Neural cell (in vitro differentiated cells): ENCODE data around the gene OR1D5. TPM values are rescaled to one million over a fixed set of nuclear protein-coding genes. Genes with fewer than 3 reads are reported as not detected.

Source experiments
- H2AFZ ChIP-seq: fragments of 200-600, 300-800 bp; sonication (generic), shearing (Covaris generic); 2 replicates; pipeline ENCODE4 v1.6.0; 2014; ENCODE audit warnings: low read depth, mild to moderate bottlenecking, antibody characterized with exemption, low read length, moderate library complexity
- H3F3A ChIP-seq: fragments of 200-600 bp; shearing (Covaris generic); 2 replicates; pipeline ENCODE4 v1.6.1; 2016; ENCODE audit warnings: mild to moderate bottlenecking, moderate library complexity, mixed read lengths, antibody characterized with exemption, low read length; ENCODE audit not compliant: insufficient read depth, poor library complexity, severe bottlenecking
- H3K27ac ChIP-seq: fragments of 200-600, 300-800 bp; sonication (generic), shearing (Covaris generic); 2 replicates; pipeline ENCODE4 v1.5.1; 2014; ENCODE audit warnings: mild to moderate bottlenecking, low read length, moderate library complexity
- H3K27me3 ChIP-seq: fragments of 300-800, 200-600 bp; sonication (generic), shearing (Covaris generic); 2 replicates; pipeline ENCODE4 v1.6.0; 2014; ENCODE audit warnings: mild to moderate bottlenecking, low read depth, low read length, moderate library complexity; ENCODE audit not compliant: insufficient read depth
- H3K36me3 ChIP-seq: fragments of 300-800, 200-600 bp; sonication (generic), shearing (Covaris generic); 2 replicates; pipeline ENCODE4 v1.5.1; 2014; ENCODE audit warnings: mild to moderate bottlenecking, antibody characterized with exemption, low read length, moderate library complexity; ENCODE audit not compliant: insufficient read depth
- H3K4me2 ChIP-seq: fragments of 300-800, 200-600 bp; sonication (generic), shearing (Covaris generic); 2 replicates; pipeline ENCODE4 v1.6.0; 2014; ENCODE audit warnings: mild to moderate bottlenecking, low read length
- H3K4me3 ChIP-seq: fragments of 300-800, 200-600 bp; sonication (generic), shearing (Covaris generic); 2 replicates; pipeline ENCODE4 v1.5.1; 2014; ENCODE audit warnings: mild to moderate bottlenecking, low read length, moderate library complexity
- H3K79me2 ChIP-seq: fragments of 200-600 bp; shearing (Covaris generic); replicated peaks from 2 replicates; pipeline ENCODE4 v1.6.0; 2014; ENCODE audit warnings: mild to moderate bottlenecking, low read length, moderate library complexity; ENCODE audit not compliant: insufficient read depth
- H3K9ac ChIP-seq: fragments of 300-800, 200-600 bp; sonication (generic), shearing (Covaris generic); 2 replicates; pipeline ENCODE4 v1.6.1; 2016; ENCODE audit warnings: mild to moderate bottlenecking, low read length, mixed read lengths
- H3K9me2 ChIP-seq: fragments of 200-600 bp; shearing (Covaris generic); 2 replicates; pipeline ENCODE4 v1.6.1; 2016; ENCODE audit warnings: mild to moderate bottlenecking, low read length, mixed read lengths; ENCODE audit not compliant: insufficient read depth
- H3K9me3 ChIP-seq: fragments of 200-600, 300-800 bp; sonication (generic), shearing (Covaris generic); 2 replicates; pipeline ENCODE4 v1.6.1; 2016; ENCODE audit warnings: mild to moderate bottlenecking, mixed run types, low read length, moderate library complexity, mixed read lengths
- H4K20me1 ChIP-seq: fragments of 200-600 bp; shearing (Covaris generic); 2 replicates; pipeline ENCODE4 v1.6.1; 2016; ENCODE audit warnings: mild to moderate bottlenecking, mixed run types; ENCODE audit not compliant: insufficient read depth
- CTCF ChIP-seq: fragments of 450-650 bp; IDR thresholded peaks from 2 replicates; pipeline ENCODE4 v1.5.1; 2014; ENCODE audit warnings: antibody characterized with exemption, mild to moderate bottlenecking, moderate library complexity; ENCODE audit not compliant: poor library complexity, severe bottlenecking
- EP300 ChIP-seq: fragments of 450-650 bp; conservative IDR thresholded peaks from 2 replicates; pipeline ENCODE4 v1.6.1; 2014; ENCODE audit warnings: antibody characterized with exemption, mild to moderate bottlenecking, moderate library complexity; ENCODE audit not compliant: poor library complexity, severe bottlenecking
- EZH2 ChIP-seq: fragments of 200-600, 300-800 bp; shearing (Covaris generic), sonication (generic); IDR thresholded peaks from 2 replicates; pipeline ENCODE4 v1.6.1; 2014; ENCODE audit warnings: antibody characterized with exemption, low read length, borderline replicate concordance, mild to moderate bottlenecking; ENCODE audit not compliant: insufficient read depth, poor library complexity, severe bottlenecking
- MXI1 ChIP-seq: fragments of 450-650 bp; conservative IDR thresholded peaks from 2 replicates; pipeline ENCODE4 v1.6.1; 2014; ENCODE audit warnings: antibody characterized with exemption, mild to moderate bottlenecking; ENCODE audit not compliant: poor library complexity, severe bottlenecking
- POLR2AphosphoS5 ChIP-seq: IDR thresholded peaks from 2 replicates; pipeline ENCODE4 v1.6.1; 2012
- RAD21 ChIP-seq: fragments of 450-650 bp; conservative IDR thresholded peaks from 2 replicates; pipeline ENCODE4 v1.6.1; 2014; ENCODE audit warnings: antibody characterized with exemption, mild to moderate bottlenecking, moderate library complexity
- REST ChIP-seq: IDR thresholded peaks from 2 replicates; pipeline ENCODE4 v1.6.1; 2012; ENCODE audit warnings: borderline replicate concordance
- SMC3 ChIP-seq: fragments of 450-650 bp; conservative IDR thresholded peaks from 2 replicates; pipeline ENCODE4 v1.6.1; 2014; ENCODE audit warnings: antibody characterized with exemption, mild to moderate bottlenecking, moderate library complexity; ENCODE audit not compliant: poor library complexity
- TAF1 ChIP-seq: IDR thresholded peaks from 2 replicates; pipeline ENCODE4 v1.6.1; 2012; ENCODE audit warnings: low read depth
- polyA plus RNA-seq: library from polyadenylated mRNA; depleted of rRNA; stranded (reverse); fragments of >200 nt; gene quantifications from 2 replicates; pipeline ENCODE4 v1.2.3, GENCODE V29; 2014

OR1D5 gene
- polyA plus RNA-seq, 1 donor from 2014 or later = not detected

GRCh38 chr17:3036800-3037199, 26.6 kb downstream of the OR1D5 start:
- Histone ChIP-seq H3K36me3 (no peaks in the 10 kb centered on the region), H3K9ac (no peak overlapping the region), H3K9me2 (no peaks in the 10 kb centered on the region), H3F3A (no peaks in the 10 kb centered on the region), H3K4me3 (no peak overlapping the region), H2AFZ (no peak overlapping the region), H4K20me1 (no peaks in the 10 kb centered on the region), H3K27ac (no peak overlapping the region), H3K27me3 (no peaks in the 10 kb centered on the region), H3K4me2 (no peak overlapping the region), H3K9me3 (no peaks in the 10 kb centered on the region), H3K79me2 (no peaks in the 10 kb centered on the region)
- TF ChIP-seq CTCF (no peak), POLR2AphosphoS5 (no peak), RAD21 (no peak), TAF1 (no peak)

- Histone ChIP-seq H3K4me2 (no peak overlapping the region), H2AFZ (no peak overlapping the region), H3F3A (no peaks in the 10 kb centered on the region), H3K36me3 (no peaks in the 10 kb centered on the region), H3K27ac (no peak overlapping the region), H4K20me1 (no peaks in the 10 kb centered on the region), H3K27me3 (no peaks in the 10 kb centered on the region), H3K9ac (no peak overlapping the region), H3K4me3 (no peak overlapping the region), H3K9me3 (no peaks in the 10 kb centered on the region), H3K79me2 (no peaks in the 10 kb centered on the region), H3K9me2 (no peaks in the 10 kb centered on the region)
- no peak for TF ChIP-seq RAD21
- no peak for TF ChIP-seq TAF1
These were observed 27.5 kb downstream of the OR1D5 start for GRCh38 chr17:3035968-3036280.

- H4K20me1 ChIP-seq = no peaks in the 10 kb centered on the region
- H3K4me2 ChIP-seq = no peak overlapping the region
- no peaks in the 10 kb centered on the region for H3K36me3 ChIP-seq
- H3K4me3 ChIP-seq = no peak overlapping the region
- H3K9ac ChIP-seq = no peak overlapping the region
- no peaks in the 10 kb centered on the region for H3K9me3 ChIP-seq
- no peak overlapping the region for H3K27ac ChIP-seq
- no peaks in the 10 kb centered on the region for H3F3A ChIP-seq
- no peaks in the 10 kb centered on the region for H3K79me2 ChIP-seq
- no peaks in the 10 kb centered on the region for H3K27me3 ChIP-seq
- no peak for TF ChIP-seq TAF1
- no peak for TF ChIP-seq EZH2
- no peak for TF ChIP-seq POLR2AphosphoS5
- no peak for TF ChIP-seq MXI1
- TF ChIP-seq RAD21 = no peak
- no peak for TF ChIP-seq EP300
- no peak for TF ChIP-seq SMC3
- TF ChIP-seq CTCF = no peak
- no peak for TF ChIP-seq REST
- no peaks in the 10 kb centered on the region for H3K9me2 ChIP-seq
- H2AFZ ChIP-seq = no peak overlapping the region
These were observed 28.0 kb downstream of the OR1D5 start for GRCh38 chr17:3035256-3035967.
